Endodermal cell (in vitro differentiated cells): ENCODE data around the gene TSNAX. TPM values are rescaled to one million over a fixed set of nuclear protein-coding genes. Genes with fewer than 3 reads are reported as not detected.

ENCODE experiments used
- DNase-seq: peaks from one replicate; pipeline ENCODE4 v3.0.0-alpha.2; 2017
- H3K27ac ChIP-seq: 2 replicates; pipeline ENCODE4 v1.5.1; 2013; ENCODE audit warnings: mild to moderate bottlenecking, low read depth, low read length, moderate library complexity
- H3K27me3 ChIP-seq: 2 replicates; pipeline ENCODE4 v1.6.1; 2013; ENCODE audit warnings: mild to moderate bottlenecking, low read length, moderate library complexity; ENCODE audit not compliant: insufficient read depth, control insufficient read depth, poor library complexity, severe bottlenecking
- H3K36me3 ChIP-seq: 2 replicates; pipeline ENCODE4 v1.7.0; 2013; ENCODE audit warnings: mild to moderate bottlenecking, low read length, moderate library complexity; ENCODE audit not compliant: control insufficient read depth, insufficient read depth
- H3K4me1 ChIP-seq: one replicate; pipeline ENCODE4 v1.7.0; 2013; ENCODE audit warnings: low read length; ENCODE audit not compliant: control insufficient read depth, insufficient read depth
- H3K4me3 ChIP-seq: 2 replicates; pipeline ENCODE4 v1.5.1; 2013; ENCODE audit warnings: mild to moderate bottlenecking, low read length, moderate library complexity
- H3K9ac ChIP-seq: 2 replicates; pipeline ENCODE4 v1.6.1; 2013; ENCODE audit warnings: mild to moderate bottlenecking, low read length, moderate library complexity; ENCODE audit not compliant: poor library complexity, severe bottlenecking; ENCODE audit errors: extremely low read depth
- H3K9me3 ChIP-seq: 2 replicates; pipeline ENCODE4 v1.6.1; 2013; ENCODE audit warnings: mild to moderate bottlenecking, low read length, moderate library complexity; ENCODE audit not compliant: control insufficient read depth
- H3K27ac Mint-ChIP-seq: 2 replicates; pipeline ENCODE4 v1.8.0; 2020; ENCODE audit warnings: mixed read lengths
- H3K27me3 Mint-ChIP-seq: 2 replicates; pipeline ENCODE4 v1.8.0; 2021; ENCODE audit warnings: mild to moderate bottlenecking, mixed read lengths; ENCODE audit not compliant: insufficient read depth
- H3K36me3 Mint-ChIP-seq: 2 replicates; pipeline ENCODE4 v1.8.0; 2020; ENCODE audit warnings: low read depth, mixed read lengths
- H3K4me1 Mint-ChIP-seq: 2 replicates; pipeline ENCODE4 v1.8.0; 2020; ENCODE audit warnings: mixed read lengths
- H3K4me3 Mint-ChIP-seq: 2 replicates; pipeline ENCODE4 v1.8.0; 2020; ENCODE audit warnings: mild to moderate bottlenecking, moderate library complexity, mixed read lengths
- H3K9me3 Mint-ChIP-seq: 2 replicates; pipeline ENCODE4 v1.8.0; 2020; ENCODE audit warnings: mild to moderate bottlenecking, mixed read lengths
- CTCF ChIP-seq: fragments of 200-600 bp; sonication (generic); conservative IDR thresholded peaks from 2 replicates; pipeline ENCODE4 v1.5.0; 2021; ENCODE audit warnings: antibody characterized with exemption, mild to moderate bottlenecking
- WGBS, 2 experiments: methylation state at CpG; one replicate each; pipeline versions ENCODE4 v1.1.5 to v1.1.7; 2013; ENCODE audit warnings: missing lambda C conversion rate in 2 of 2, mixed read lengths in 1 of 2; ENCODE audit not compliant: insufficient coverage in 1 of 2, insufficient read length in 1 of 2; 5-methylcytosine and 5-hydroxymethylcytosine counted together
- total RNA-seq, 2 donors: library from RNA; stranded (reverse); fragmentation: NEBNext Ultra II Directional in 1 of 2; extraction: Animal tissue kit (Norgen Biotek cat#: 25700) in 1 of 2; gene quantifications; 2 replicates in 1 of 2; 3 replicates in 1 of 2; pipeline ENCODE4 v1.2.1, GENCODE V29; 2021

Gene TSNAX
- total RNA-seq, 2 donors from 2014 or later, result 38.3 to 45.6 TPM

GRCh38 chr1:231557411-231557810 is 28.9 kb downstream of the TSNAX start:
- TF ChIP-seq CTCF, result no peak
- Histone ChIP-seq H3K4me1 (no peaks in the 10 kb centered on the region), H3K9me3 (no peaks in the 10 kb centered on the region), H3K4me3 (no peak overlapping the region), H3K9ac (no peak overlapping the region), H3K36me3 (peaks cover 28% of the 10 kb centered on the region), H3K27ac (no peak overlapping the region), H3K27me3 (no peaks in the 10 kb centered on the region)
- WGBS, 2 experiments, result 94 to 100% methylated on average over 1 of the region's 1 CpG
- no peaks in the 10 kb centered on the region for H3K9me3 Mint-ChIP-seq
- H3K27me3 Mint-ChIP-seq, result no peaks in the 10 kb centered on the region
- peaks cover 32% of the 10 kb centered on the region for H3K36me3 Mint-ChIP-seq
- no peak overlapping the region for H3K27ac Mint-ChIP-seq
- no peak overlapping the region for H3K4me3 Mint-ChIP-seq
- no peaks in the 10 kb centered on the region for H3K4me1 Mint-ChIP-seq
- DNase-seq, result no peak

GRCh38 chr1:231557898-231558707 is 29.6 kb downstream of the TSNAX start:
- Mint-ChIP-seq H3K9me3 (no peaks in the 10 kb centered on the region), H3K27ac (no peak overlapping the region), H3K27me3 (no peaks in the 10 kb centered on the region), H3K4me1 (no peaks in the 10 kb centered on the region), H3K4me3 (no peak overlapping the region), H3K36me3 (peaks cover 33% of the 10 kb centered on the region)
- DNase-seq, result no peak
- Histone ChIP-seq H3K9ac (no peak overlapping the region), H3K27ac (no peak overlapping the region), H3K9me3 (no peaks in the 10 kb centered on the region), H3K27me3 (no peaks in the 10 kb centered on the region), H3K4me3 (no peak overlapping the region), H3K4me1 (no peaks in the 10 kb centered on the region), H3K36me3 (peaks cover 25% of the 10 kb centered on the region)
- TF ChIP-seq CTCF, result no peak
- WGBS, 2 experiments, result 83 to 95% methylated on average over 1 to 3 of the region's 3 CpGs

- Mint-ChIP-seq H3K27me3 (no peaks in the 10 kb centered on the region), H3K27ac (no peak overlapping the region), H3K4me1 (no peaks in the 10 kb centered on the region), H3K9me3 (no peaks in the 10 kb centered on the region), H3K36me3 (peaks cover 37% of the 10 kb centered on the region), H3K4me3 (no peak overlapping the region)
- no peak overlapping the region for H3K4me3 ChIP-seq
- 80 to 100% methylated on average over 1 of the region's 2 CpGs for WGBS, 2 experiments
- no peaks in the 10 kb centered on the region for H3K4me1 ChIP-seq
- no peak overlapping the region for H3K27ac ChIP-seq
- no peaks in the 10 kb centered on the region for H3K9me3 ChIP-seq
- H3K27me3 ChIP-seq, result no peaks in the 10 kb centered on the region
- no peak for DNase-seq
- no peak for TF ChIP-seq CTCF
- H3K9ac ChIP-seq, result no peak overlapping the region
- peaks cover 26% of the 10 kb centered on the region for H3K36me3 ChIP-seq
These were observed 30.3 kb downstream of the TSNAX start for GRCh38 chr1:231558708-231559185.
